H1 (cell line): Measurements from ENCODE around the gene GPC1. TPM values are rescaled to one million over a fixed set of nuclear protein-coding genes. Genes with fewer than 3 reads are reported as not detected.

Experiments used
- CTCF ChIA-PET: fragments of 300-600 bp; sonication (Branson Sonifier 250); formaldehyde crosslinking; loops from one replicate; lab custom pipeline; 2021; ENCODE audit not compliant: partially characterized antibody; lab: Charles Lee
- POLR2A ChIA-PET: fragments of 300-600 bp; sonication (Branson Sonifier 250); formaldehyde crosslinking; loops from one replicate; lab custom pipeline; 2021; ENCODE audit warnings: inconsistent platforms; ENCODE audit not compliant: partially characterized antibody; lab: Charles Lee
- DNase-seq, 2 experiments: peaks; one replicate each; pipeline versions ENCODE4 v3.0.0 to v3.0.0-alpha.2; 2010 to 2022; ENCODE audit warnings: low spot score in 2 of 2, low read depth in 1 of 2, mixed read lengths in 1 of 2
- FAIRE-seq: peaks from 2 replicates; lab custom pipeline; 2011; peaks lifted over from hg19 to GRCh38; lab: Jason Lieb, UNC
- H2AFZ ChIP-seq: 2 replicates; pipeline ENCODE4 v1.8.1; 2012; ENCODE audit warnings: low read length, inconsistent platforms
- H2AK5ac ChIP-seq: 2 replicates; pipeline ENCODE4 v1.6.1; 2013; ENCODE audit warnings: low read depth, low read length
- H2BK120ac ChIP-seq: replicated peaks from 2 replicates; pipeline ENCODE3; 2013; ENCODE audit warnings: low read depth, low read length, inconsistent platforms
- H2BK12ac ChIP-seq: 2 replicates; pipeline ENCODE4 v1.6.1; 2013; ENCODE audit warnings: low read depth, low read length
- H2BK15ac ChIP-seq: 2 replicates; pipeline ENCODE4 v1.6.1; 2013; ENCODE audit warnings: low read length
- H2BK20ac ChIP-seq: 2 replicates; pipeline ENCODE4 v1.6.1; 2013; ENCODE audit warnings: low read length
- H2BK5ac ChIP-seq: 2 replicates; pipeline ENCODE4 v1.6.1; 2013; ENCODE audit warnings: low read depth, low read length
- H3K14ac ChIP-seq: 2 replicates; pipeline ENCODE4 v1.6.1; 2013; ENCODE audit warnings: inconsistent platforms; ENCODE audit not compliant: insufficient read length
- H3K18ac ChIP-seq: 2 replicates; pipeline ENCODE4 v1.6.1; 2013; ENCODE audit warnings: low read length; ENCODE audit errors: extremely low read depth
- H3K23ac ChIP-seq: 2 replicates; pipeline ENCODE4 v1.6.1; 2013; ENCODE audit warnings: inconsistent platforms; ENCODE audit not compliant: insufficient read length
- H3K23me2 ChIP-seq: 2 replicates; pipeline ENCODE4 v1.6.1; 2013; ENCODE audit warnings: low read depth, low read length
- H3K27ac ChIP-seq: 2 replicates; pipeline ENCODE4 v1.6.1; 2011; ENCODE audit warnings: low read depth, low read length, inconsistent platforms
- H3K27me3 ChIP-seq, 4 experiments: replicated peaks in 1 of 4; 1 replicate in 1 of 4; 2 replicates in 3 of 4; pipeline versions ENCODE4 v1.6.1 to v1.8.1; 2011 to 2013; ENCODE audit warnings: low read length in 3 of 4, mild to moderate bottlenecking in 3 of 4, inconsistent platforms in 2 of 4, mixed read lengths in 2 of 4, moderate library complexity in 1 of 4; ENCODE audit not compliant: control insufficient read depth in 3 of 4, insufficient read depth in 3 of 4; ENCODE audit errors: extremely low read depth in 1 of 4
- H3K36me3 ChIP-seq, 4 experiments: 2 replicates each; pipeline versions ENCODE4 v1.6.1 to v1.8.1; 2011 to 2013; ENCODE audit warnings: mild to moderate bottlenecking in 4 of 4, low read length in 3 of 4, moderate library complexity in 2 of 4, control low read depth in 1 of 4, inconsistent platforms in 1 of 4; ENCODE audit not compliant: insufficient read depth in 4 of 4, control insufficient read depth in 2 of 4
- H3K4ac ChIP-seq: replicated peaks from 2 replicates; pipeline ENCODE3; 2013; ENCODE audit warnings: low read length, low read depth, mixed read lengths, inconsistent platforms; ENCODE audit not compliant: insufficient read length
- H3K4me1 ChIP-seq, 4 experiments: replicated peaks in 1 of 4; 1 replicate in 1 of 4; 2 replicates in 3 of 4; pipeline versions ENCODE4 v1.6.1 to v1.8.1; 2011 to 2013; ENCODE audit warnings: low read length in 3 of 4, inconsistent platforms in 2 of 4, mixed read lengths in 1 of 4; ENCODE audit not compliant: insufficient read depth in 4 of 4, control insufficient read depth in 3 of 4
- H3K4me2 ChIP-seq, 2 experiments: 2 replicates each; pipeline versions ENCODE4 v1.6.1 to v1.8.1; 2011 to 2013; ENCODE audit warnings: low read depth in 2 of 2, low read length in 2 of 2, control low read depth in 1 of 2, inconsistent platforms in 1 of 2, mild to moderate bottlenecking in 1 of 2; ENCODE audit not compliant: insufficient read depth in 1 of 2
- H3K4me3 ChIP-seq, 4 experiments: fragments of 200-600, 300-600 bp in 1 of 4; sonication (generic), shearing (Covaris generic), sonication (Bioruptor Twin) in 1 of 4; 2 replicates each; pipeline versions ENCODE4 v1.5.1 to v1.8.1; 2011 to 2016; ENCODE audit warnings: low read length in 4 of 4, low read depth in 3 of 4, control low read depth in 2 of 4, inconsistent platforms in 2 of 4, mild to moderate bottlenecking in 2 of 4, mixed read lengths in 1 of 4, moderate library complexity in 1 of 4; ENCODE audit not compliant: insufficient read depth in 2 of 4; ENCODE audit errors: extremely low read depth in 1 of 4
- H3K56ac ChIP-seq: replicated peaks from 2 replicates; pipeline ENCODE3; 2013; ENCODE audit warnings: low read depth, mild to moderate bottlenecking, mixed read lengths, low read length, inconsistent platforms; ENCODE audit not compliant: insufficient read length
- H3K79me1 ChIP-seq: 2 replicates; pipeline ENCODE4 v1.6.1; 2013; ENCODE audit warnings: low read depth, low read length, control low read depth
- H3K79me2 ChIP-seq, 2 experiments: 2 replicates each; pipeline versions ENCODE4 v1.6.1 to v1.8.1; 2012 to 2013; ENCODE audit warnings: low read length in 2 of 2, mild to moderate bottlenecking in 2 of 2, inconsistent platforms in 1 of 2; ENCODE audit not compliant: insufficient read depth in 2 of 2, control insufficient read depth in 1 of 2
- H3K9ac ChIP-seq, 4 experiments: replicated peaks in 1 of 4; 1 replicate in 1 of 4; 2 replicates in 3 of 4; pipeline versions ENCODE4 v1.6.1 to v1.8.1; 2011 to 2013; ENCODE audit warnings: low read depth in 3 of 4, low read length in 3 of 4, control low read depth in 2 of 4, mild to moderate bottlenecking in 2 of 4, moderate library complexity in 2 of 4, inconsistent platforms in 1 of 4; ENCODE audit errors: extremely low read depth in 1 of 4
- H3K9me3 ChIP-seq, 2 experiments: 2 replicates each; pipeline versions ENCODE4 v1.6.1 to v1.8.1; 2012 to 2013; ENCODE audit warnings: mild to moderate bottlenecking in 2 of 2, moderate library complexity in 2 of 2, control low read depth in 1 of 2, inconsistent platforms in 1 of 2, low read depth in 1 of 2, low read length in 1 of 2, mixed read lengths in 1 of 2; ENCODE audit not compliant: insufficient read depth in 2 of 2
- H4K20me1 ChIP-seq, 2 experiments: replicated peaks in 1 of 2; 2 replicates each; pipeline versions ENCODE3 to v1.8.1; 2011 to 2013; ENCODE audit warnings: inconsistent platforms in 2 of 2, low read length in 2 of 2, mild to moderate bottlenecking in 1 of 2; ENCODE audit not compliant: insufficient read depth in 2 of 2, control insufficient read depth in 1 of 2
- H4K5ac ChIP-seq: 2 replicates; pipeline ENCODE4 v1.6.1; 2013; ENCODE audit warnings: low read length, low read depth, mixed read lengths, inconsistent platforms; ENCODE audit not compliant: insufficient read length
- H4K8ac ChIP-seq: 2 replicates; pipeline ENCODE4 v1.8.0; 2013; ENCODE audit warnings: mild to moderate bottlenecking, moderate library complexity, low read length, inconsistent platforms; ENCODE audit not compliant: insufficient read depth; ENCODE audit errors: extremely low read depth
- H4K91ac ChIP-seq: replicated peaks from 2 replicates; pipeline ENCODE3; 2013; ENCODE audit warnings: low read length, mixed read lengths, inconsistent platforms; ENCODE audit not compliant: insufficient read length
- ATF2 ChIP-seq: IDR thresholded peaks from 2 replicates; pipeline ENCODE4 v1.6.1; 2012; ENCODE audit warnings: low read length, inconsistent platforms
- EGR1 ChIP-seq: IDR thresholded peaks from 2 replicates; pipeline ENCODE4 v1.6.1; 2011; ENCODE audit warnings: low read depth, low read length, borderline replicate concordance
- HDAC6 ChIP-seq: IDR thresholded peaks from one replicate; pipeline ENCODE4 v1.7.1; 2012; ENCODE audit warnings: low read depth, mild to moderate bottlenecking, inconsistent platforms, low read length, moderate library complexity
- PHF8 ChIP-seq: fragments of 200-600 bp; sonication (generic); conservative IDR thresholded peaks from 2 replicates; pipeline ENCODE4 v1.7.1; 2012; ENCODE audit warnings: low read depth, mild to moderate bottlenecking, inconsistent platforms, low read length, moderate library complexity
- POLR2AphosphoS5 ChIP-seq: IDR thresholded peaks from 2 replicates; pipeline ENCODE4 v1.6.1; 2011; ENCODE audit warnings: low read depth, low read length
- SIX5 ChIP-seq: IDR thresholded peaks from 2 replicates; pipeline ENCODE4 v1.6.1; 2011; ENCODE audit warnings: mild to moderate bottlenecking, low read depth, low read length
- WGBS, 2 experiments: shearing (Covaris generic) in 1 of 2; methylation state at CpG; one replicate each; pipeline versions ENCODE4 v1.1.6 to v1.1.7; 2013 to 2015; ENCODE audit warnings: low lambda C conversion rate in 2 of 2, mixed read lengths in 2 of 2, inconsistent platforms in 1 of 2, low coverage in 1 of 2, missing lambda C conversion rate in 1 of 2; ENCODE audit not compliant: insufficient replicate concordance in 2 of 2, insufficient coverage in 1 of 2, insufficient read length in 1 of 2; ENCODE audit errors: extremely low coverage in 1 of 2, missing lambda C conversion rate in 1 of 2; 5-methylcytosine and 5-hydroxymethylcytosine counted together
- polyA plus RNA-seq, 7 experiments: library from polyadenylated mRNA; depleted of rRNA in 3 of 7; stranded (reverse) in 5 of 7; unstranded in 2 of 7; fragments of >200 nt in 5 of 7; fragments of 200-250 nt in 2 of 7; gene quantifications; 1 replicate in 5 of 7; 2 replicates in 1 of 7; 4 replicates in 1 of 7; pipeline versions ENCODE4 v1.2.1 to v1.2.3, GENCODE V29; 2011 to 2013; ENCODE audit warnings: missing spikeins in 2 of 7, mixed read lengths in 2 of 7
- total RNA-seq: library from RNA; stranded (reverse); fragmentation: NEBNext Ultra II Directional; extraction: Animal tissue kit (Norgen Biotek cat#: 25700); gene quantifications from 2 replicates; pipeline ENCODE4 v1.2.1, GENCODE V29; 2021
- TF ChIP-seq, protein P1 (sequence below), 3 experiments: IDR thresholded peaks; 1 replicate in 2 of 3; 2 replicates in 1 of 3; pipeline versions ENCODE4 v1.5.1 to v1.6.1; 2011; ENCODE audit warnings: low read length in 3 of 3, mild to moderate bottlenecking in 3 of 3, inconsistent platforms in 2 of 3, low read depth in 1 of 3, moderate library complexity in 1 of 3; ENCODE audit not compliant: insufficient read depth in 1 of 3; ENCODE audit errors: control extremely low read depth in 1 of 3

Gene GPC1
- total and polyA plus RNA-seq, 2 of the 8 experiments (the other 6 are each of a cell fraction or from before 2014, with no cell fraction given) = 21.9 to 28.3 TPM

GRCh38 chr2:240448387-240449274 lies 13.2 kb downstream of the GPC1 start:
- DNase-seq (no peak), FAIRE-seq (no peak)
- Histone ChIP-seq H2AK5ac (no peak overlapping the region), H3K27ac (no peak overlapping the region), H3K4me2 (no peak overlapping the region), H3K36me3 (no peaks in the 10 kb centered on the region; a peak in 1 of 8 replicates), H2BK20ac (no peak overlapping the region), H3K4me1 (peaks cover 0 to 21% (median 8%) of the 10 kb centered on the region in 4 experiments; a peak in 6 of 7 replicates), H3K27me3 (peaks cover 1 to 7% (median 6%) of the 10 kb centered on the region in 4 experiments), H3K14ac (no peak overlapping the region), H2BK12ac (no peak overlapping the region; the same call in 1 of the 2 replicates), H4K8ac (no peak overlapping the region), H2BK15ac (no peak overlapping the region), H3K18ac (no peak overlapping the region), H3K9me3 (no peaks in the 10 kb centered on the region), H4K5ac (no peak overlapping the region), H3K79me1 (peaks cover 3% of the 10 kb centered on the region), H3K4me3 (no peak overlapping the region), H3K9ac (no peak overlapping the region; a peak in 1 of 7 replicates), H3K23me2 (peaks cover 7% of the 10 kb centered on the region; the same call in 1 of the 2 replicates), H2BK120ac (no peak overlapping the region), H3K56ac (no peak overlapping the region), H3K23ac (no peak overlapping the region), H4K20me1 (peaks cover 15 to 42% of the 10 kb centered on the region in 2 experiments), H2BK5ac (no peak overlapping the region), H4K91ac (no peak overlapping the region), H2AFZ (no peak overlapping the region), H3K79me2 (no peaks in the 10 kb centered on the region), H3K4ac (no peak overlapping the region)
- TF ChIP-seq, protein P1, sequence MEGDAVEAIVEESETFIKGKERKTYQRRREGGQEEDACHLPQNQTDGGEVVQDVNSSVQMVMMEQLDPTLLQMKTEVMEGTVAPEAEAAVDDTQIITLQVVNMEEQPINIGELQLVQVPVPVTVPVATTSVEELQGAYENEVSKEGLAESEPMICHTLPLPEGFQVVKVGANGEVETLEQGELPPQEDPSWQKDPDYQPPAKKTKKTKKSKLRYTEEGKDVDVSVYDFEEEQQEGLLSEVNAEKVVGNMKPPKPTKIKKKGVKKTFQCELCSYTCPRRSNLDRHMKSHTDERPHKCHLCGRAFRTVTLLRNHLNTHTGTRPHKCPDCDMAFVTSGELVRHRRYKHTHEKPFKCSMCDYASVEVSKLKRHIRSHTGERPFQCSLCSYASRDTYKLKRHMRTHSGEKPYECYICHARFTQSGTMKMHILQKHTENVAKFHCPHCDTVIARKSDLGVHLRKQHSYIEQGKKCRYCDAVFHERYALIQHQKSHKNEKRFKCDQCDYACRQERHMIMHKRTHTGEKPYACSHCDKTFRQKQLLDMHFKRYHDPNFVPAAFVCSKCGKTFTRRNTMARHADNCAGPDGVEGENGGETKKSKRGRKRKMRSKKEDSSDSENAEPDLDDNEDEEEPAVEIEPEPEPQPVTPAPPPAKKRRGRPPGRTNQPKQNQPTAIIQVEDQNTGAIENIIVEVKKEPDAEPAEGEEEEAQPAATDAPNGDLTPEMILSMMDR (IDR thresholded peaks at IDR 0.05; ENCODE audit: control extremely low read depth in 1 of 3, insufficient read depth in 1 of 3, low read depth in 1 of 3, low read length in 3 of 3) = no peak
- TF ChIP-seq SIX5 (no peak), PHF8 (no peak), POLR2AphosphoS5 (no peak), HDAC6 (no peak), ATF2 (no peak), EGR1 (no peak)
- 91% methylated on average over 23 of the region's 23 CpGs; no CpG with 5 or more reads in 1 of the 2 experiments for WGBS, 2 experiments
- ChIA-PET CTCF (no interaction called here), POLR2A (no interaction called here)
